MM.1S (cell line): ENCODE data around the gene TEAD2.

ENCODE experiments used
- EZH2 ChIP-seq: fragments of 300-600 bp; sonication (generic); optimal IDR thresholded peaks from 2 replicates; pipeline ENCODE3; 2017; ENCODE audit warnings: low read depth, mild to moderate bottlenecking, antibody characterized with exemption, low read length, mixed read lengths
- EZH2phosphoT487 ChIP-seq: fragments of 300-600 bp; sonication (generic); IDR thresholded peaks from 2 replicates; pipeline ENCODE4 v1.6.1; 2018; ENCODE audit warnings: antibody characterized with exemption, low read length

GRCh38 chr19:49378512-49378911 lies 16.3 kb upstream of the TEAD2 start:
- TF ChIP-seq EZH2 (no peak), EZH2phosphoT487 (no peak)
